Ishikawa (cell line): Measurements from ENCODE around the gene GAK.

Experiments used
- CEBPB ChIP-seq: IDR thresholded peaks from 2 replicates; pipeline ENCODE4 v1.6.1; 2012
- CREB1 ChIP-seq: IDR thresholded peaks from 2 replicates; pipeline ENCODE4 v1.6.1; 2012; ENCODE audit warnings: low read depth
- EGR1 ChIP-seq: IDR thresholded peaks from 2 replicates; pipeline ENCODE4 v1.6.1; 2012
- EP300 ChIP-seq: IDR thresholded peaks from 2 replicates; pipeline ENCODE4 v1.6.1; 2012; ENCODE audit warnings: borderline replicate concordance
- FOXM1 ChIP-seq: IDR thresholded peaks from 2 replicates; pipeline ENCODE4 v1.6.1; 2012; ENCODE audit warnings: low read depth, borderline replicate concordance
- MAX ChIP-seq: IDR thresholded peaks from 2 replicates; pipeline ENCODE4 v1.6.1; 2012
- NFIC ChIP-seq: IDR thresholded peaks from 2 replicates; pipeline ENCODE4 v1.6.1; 2012
- RAD21 ChIP-seq: IDR thresholded peaks from 2 replicates; pipeline ENCODE4 v1.6.1; 2012; ENCODE audit warnings: low read depth
- REST ChIP-seq: IDR thresholded peaks from 2 replicates; pipeline ENCODE4 v1.6.1; 2012; ENCODE audit warnings: low read depth, mild to moderate bottlenecking
- TAF1 ChIP-seq: IDR thresholded peaks from 2 replicates; pipeline ENCODE4 v1.6.1; 2012; ENCODE audit warnings: low read depth, mild to moderate bottlenecking
- TEAD4 ChIP-seq: IDR thresholded peaks from 2 replicates; pipeline ENCODE4 v1.6.1; 2012
- YY1 ChIP-seq: IDR thresholded peaks from 2 replicates; pipeline ENCODE4 v1.6.1; 2012; ENCODE audit warnings: low read depth
- TF ChIP-seq, protein P1 (sequence below): IDR thresholded peaks from 2 replicates; pipeline ENCODE4 v1.6.1; 2012

- TF ChIP-seq EP300 (no peak), REST (no peak), MAX (no peak), EGR1 (no peak), CEBPB (no peak), CREB1 (no peak), TEAD4 (no peak), TAF1 (no peak), YY1 (no peak), RAD21 (no peak), NFIC (no peak), FOXM1 (no peak)
- TF ChIP-seq, protein P1, sequence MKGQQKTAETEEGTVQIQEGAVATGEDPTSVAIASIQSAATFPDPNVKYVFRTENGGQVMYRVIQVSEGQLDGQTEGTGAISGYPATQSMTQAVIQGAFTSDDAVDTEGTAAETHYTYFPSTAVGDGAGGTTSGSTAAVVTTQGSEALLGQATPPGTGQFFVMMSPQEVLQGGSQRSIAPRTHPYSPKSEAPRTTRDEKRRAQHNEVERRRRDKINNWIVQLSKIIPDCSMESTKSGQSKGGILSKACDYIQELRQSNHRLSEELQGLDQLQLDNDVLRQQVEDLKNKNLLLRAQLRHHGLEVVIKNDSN = no peak
These were observed 64.4 kb downstream of the GAK start for GRCh38 chr4:867526-868250.
